PC-9 (cell line): Measurements from ENCODE around the gene SMIM3. TPM values are rescaled to one million over a fixed set of nuclear protein-coding genes. Genes with fewer than 3 reads are reported as not detected.

Experiments used
- BruUV-seq: library from RNA; stranded (reverse); fragments of 400-500 nt; replicated peaks from 2 replicates; lab custom pipeline; 2021; lab: Mats Ljungman, UMichigan
- CTCF ChIA-PET: fragments of 300-600 bp; sonication (Branson Sonifier 250); formaldehyde crosslinking; loops from one replicate; lab custom pipeline; 2022; ENCODE audit warnings: antibody characterized with exemption; lab: Charles Lee
- POLR2A ChIA-PET: fragments of 300-600 bp; sonication (Branson Sonifier 250); formaldehyde crosslinking; loops from one replicate; lab custom pipeline; 2022; ENCODE audit warnings: antibody characterized with exemption; ENCODE audit not compliant: unreplicated experiment; lab: Charles Lee
- DNase-seq, 2 experiments: peaks; one replicate each; pipeline versions ENCODE4 v3.0.0 to v3.0.0-alpha.2; 2015 to 2022; ENCODE audit warnings: mixed read lengths in 1 of 2
- H2AFZ ChIP-seq: fragments of 200-600 bp; sonication (generic); 2 replicates; pipeline ENCODE4 v1.8.1; 2017; ENCODE audit warnings: antibody characterized with exemption
- H3F3A ChIP-seq: fragments of 200-600 bp; sonication (generic); 2 replicates; pipeline ENCODE4 v1.8.1; 2017; ENCODE audit warnings: antibody characterized with exemption, mild to moderate bottlenecking, low read depth; ENCODE audit not compliant: insufficient read depth
- H3K27ac ChIP-seq: fragments of 200-600 bp; sonication (generic); 2 replicates; pipeline ENCODE4 v1.6.1; 2016; ENCODE audit warnings: mixed run types
- H3K27me3 ChIP-seq: fragments of 200-600 bp; sonication (generic); 2 replicates; pipeline ENCODE4 v1.6.1; 2016; ENCODE audit warnings: low read depth, mixed run types; ENCODE audit not compliant: insufficient read depth
- H3K36me3 ChIP-seq: fragments of 200-600 bp; sonication (generic); 2 replicates; pipeline ENCODE4 v1.6.1; 2016; ENCODE audit warnings: low read depth, mixed run types
- H3K4me1 ChIP-seq: fragments of 200-600 bp; sonication (generic); replicated peaks from 2 replicates; pipeline ENCODE4 v1.6.1; 2016; ENCODE audit warnings: mixed run types; ENCODE audit not compliant: insufficient read depth
- H3K4me2 ChIP-seq: fragments of 200-600 bp; sonication (generic); 2 replicates; pipeline ENCODE4 v1.6.1; 2017; ENCODE audit warnings: mixed run types
- H3K4me3 ChIP-seq: fragments of 200-600 bp; sonication (generic); 2 replicates; pipeline ENCODE4 v1.6.1; 2016; ENCODE audit warnings: mixed run types
- H3K79me2 ChIP-seq: fragments of 200-600 bp; sonication (generic); 2 replicates; pipeline ENCODE4 v1.6.1; 2017; ENCODE audit warnings: low read depth, mixed run types
- H3K9me2 ChIP-seq: fragments of 200-600 bp; sonication (generic); 2 replicates; pipeline ENCODE4 v1.8.1; 2017; ENCODE audit warnings: mild to moderate bottlenecking; ENCODE audit not compliant: insufficient read depth
- H3K9me3 ChIP-seq: fragments of 200-600 bp; sonication (generic); 2 replicates; pipeline ENCODE4 v1.8.1; 2016; ENCODE audit warnings: low read depth; ENCODE audit not compliant: insufficient read depth
- H4K20me1 ChIP-seq: fragments of 200-600 bp; sonication (generic); 2 replicates; pipeline ENCODE4 v1.8.1; 2017; ENCODE audit not compliant: insufficient read depth
- EZH2 ChIP-seq: fragments of 200-600 bp; sonication (generic); IDR thresholded peaks from 2 replicates; pipeline ENCODE4 v1.8.0; 2017; ENCODE audit warnings: antibody characterized with exemption, low read depth
- intact Hi-C: fragments of 100-400 bp; cut with micrococcal nuclease; formaldehyde crosslinking; loops from one replicate; pipeline ENCODE4 v1.10.0; 2022; ENCODE audit not compliant: unreplicated experiment
- total RNA-seq: library from RNA; stranded (reverse); gene quantifications from 2 replicates; pipeline ENCODE4 v1.2.3, GENCODE V29; 2021
- TF ChIP-seq, protein P1 (sequence below): fragments of 200-600 bp; sonication (generic); conservative IDR thresholded peaks from 2 replicates; pipeline ENCODE4 v1.6.1; 2017; ENCODE audit warnings: mixed run types, antibody characterized with exemption, mild to moderate bottlenecking, moderate library complexity

The SMIM3 gene
- total RNA-seq, 1 experiment from 2014 or later, result 12.1 TPM

DNA sequence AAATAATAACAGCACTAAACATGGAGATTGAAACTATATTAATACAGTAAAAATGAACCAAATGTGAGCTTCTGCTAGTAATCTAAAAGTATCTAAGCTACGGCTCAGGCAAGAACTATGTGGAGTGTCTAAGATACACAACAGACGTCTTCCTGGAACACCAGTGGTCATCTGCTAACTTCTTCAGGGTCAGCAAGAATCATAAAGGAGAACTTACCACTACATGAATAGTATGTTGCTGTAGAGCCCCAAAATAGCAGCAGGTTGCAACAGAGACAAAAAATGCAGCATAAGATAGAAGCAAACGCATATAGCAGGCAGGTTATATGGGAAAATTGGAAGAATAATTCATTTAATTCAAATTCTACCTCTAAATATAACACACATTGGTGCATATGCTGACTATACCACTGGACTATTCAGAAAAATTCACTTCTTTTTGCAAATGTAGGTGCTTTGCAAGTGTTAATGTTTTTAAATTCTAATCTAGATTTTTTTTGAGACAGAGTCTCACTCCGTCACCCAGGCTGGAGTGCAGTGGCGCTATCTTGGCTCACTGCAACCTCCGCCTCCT, 46.8 kb upstream of the SMIM3 start:
- Histone ChIP-seq H3K27ac (no peak overlapping the region), H3K4me3 (no peak overlapping the region), H3K9me2 (no peaks in the 10 kb centered on the region), H2AFZ (no peak overlapping the region), H3K4me2 (no peak overlapping the region), H3F3A (no peaks in the 10 kb centered on the region), H3K36me3 (peaks cover 47% of the 10 kb centered on the region), H4K20me1 (no peaks in the 10 kb centered on the region; the same call in 1 of the 2 replicates), H3K9me3 (no peaks in the 10 kb centered on the region), H3K27me3 (no peaks in the 10 kb centered on the region), H3K4me1 (no peaks in the 10 kb centered on the region), H3K79me2 (peaks cover 17% of the 10 kb centered on the region; the same call in 1 of the 2 replicates)
- CTCF ChIA-PET, result no interaction called here
- intact Hi-C loops, result no loop called here
- POLR2A ChIA-PET, result no interaction called here
- no TSS peak for BruUV-seq
- TF ChIP-seq, protein P1, sequence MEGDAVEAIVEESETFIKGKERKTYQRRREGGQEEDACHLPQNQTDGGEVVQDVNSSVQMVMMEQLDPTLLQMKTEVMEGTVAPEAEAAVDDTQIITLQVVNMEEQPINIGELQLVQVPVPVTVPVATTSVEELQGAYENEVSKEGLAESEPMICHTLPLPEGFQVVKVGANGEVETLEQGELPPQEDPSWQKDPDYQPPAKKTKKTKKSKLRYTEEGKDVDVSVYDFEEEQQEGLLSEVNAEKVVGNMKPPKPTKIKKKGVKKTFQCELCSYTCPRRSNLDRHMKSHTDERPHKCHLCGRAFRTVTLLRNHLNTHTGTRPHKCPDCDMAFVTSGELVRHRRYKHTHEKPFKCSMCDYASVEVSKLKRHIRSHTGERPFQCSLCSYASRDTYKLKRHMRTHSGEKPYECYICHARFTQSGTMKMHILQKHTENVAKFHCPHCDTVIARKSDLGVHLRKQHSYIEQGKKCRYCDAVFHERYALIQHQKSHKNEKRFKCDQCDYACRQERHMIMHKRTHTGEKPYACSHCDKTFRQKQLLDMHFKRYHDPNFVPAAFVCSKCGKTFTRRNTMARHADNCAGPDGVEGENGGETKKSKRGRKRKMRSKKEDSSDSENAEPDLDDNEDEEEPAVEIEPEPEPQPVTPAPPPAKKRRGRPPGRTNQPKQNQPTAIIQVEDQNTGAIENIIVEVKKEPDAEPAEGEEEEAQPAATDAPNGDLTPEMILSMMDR, result no peak
- TF ChIP-seq EZH2, result no peak
- DNase-seq, result no peak

DNA sequence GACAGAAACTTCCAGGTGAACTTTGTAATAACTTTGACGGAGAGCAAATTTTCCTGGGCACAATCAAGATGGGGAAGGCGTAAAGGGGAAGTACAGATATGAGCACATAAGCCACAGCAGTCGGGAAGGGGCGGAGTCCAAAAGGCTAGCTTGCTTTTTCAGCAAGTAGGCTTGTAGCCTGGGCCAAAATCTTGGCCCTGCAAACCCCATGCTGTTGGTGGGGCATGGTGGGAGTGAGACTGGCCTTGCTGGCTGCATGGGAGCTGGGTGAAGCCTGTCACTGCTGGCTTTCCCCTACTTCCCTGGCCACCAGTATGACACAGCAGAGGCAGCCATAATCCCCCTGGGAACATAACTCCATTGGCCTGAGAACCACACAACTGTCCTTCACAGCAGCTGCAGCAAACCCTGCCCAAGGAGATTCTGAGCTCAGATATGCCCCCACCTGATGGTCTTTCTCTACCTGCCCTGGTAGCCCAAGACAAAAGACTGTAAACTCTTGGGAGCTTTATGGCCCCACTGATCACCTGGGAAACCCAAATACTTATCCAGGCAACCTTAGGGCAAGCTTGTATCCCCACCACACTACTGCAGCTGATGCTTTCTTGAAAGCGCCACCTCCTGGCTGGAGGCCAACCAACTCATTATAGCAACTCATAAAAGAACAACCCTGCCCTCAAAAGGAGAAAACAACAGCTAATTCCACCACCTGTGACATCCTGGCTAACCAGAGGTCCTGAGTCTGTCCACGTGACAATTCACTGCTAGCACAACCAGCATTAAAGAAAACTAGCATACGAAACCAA, 43.8 kb upstream of the SMIM3 start:
- Histone ChIP-seq H3K27me3 (no peaks in the 10 kb centered on the region), H3K9me3 (no peaks in the 10 kb centered on the region; the same call in 1 of the 2 replicates), H3K9me2 (no peaks in the 10 kb centered on the region), H3K4me1 (no peaks in the 10 kb centered on the region), H3K4me3 (no peak overlapping the region), H3F3A (no peaks in the 10 kb centered on the region), H3K27ac (no peak overlapping the region), H3K4me2 (no peak overlapping the region), H4K20me1 (no peaks in the 10 kb centered on the region), H3K36me3 (peaks cover 39% of the 10 kb centered on the region), H3K79me2 (peaks cover 28% of the 10 kb centered on the region), H2AFZ (no peak overlapping the region)
- BruUV-seq, result no TSS peak
- no peak for DNase-seq
- ChIA-PET CTCF (no interaction called here), POLR2A (interaction anchor here (0.6 kb wide), 1 partner anchor 49 kb away, joined by 18 read pairs; no protein-coding TSS in a partner anchor)
- no peak for TF ChIP-seq EZH2
- TF ChIP-seq, protein P1, result no peak
- intact Hi-C loops, result no loop called here

DNA sequence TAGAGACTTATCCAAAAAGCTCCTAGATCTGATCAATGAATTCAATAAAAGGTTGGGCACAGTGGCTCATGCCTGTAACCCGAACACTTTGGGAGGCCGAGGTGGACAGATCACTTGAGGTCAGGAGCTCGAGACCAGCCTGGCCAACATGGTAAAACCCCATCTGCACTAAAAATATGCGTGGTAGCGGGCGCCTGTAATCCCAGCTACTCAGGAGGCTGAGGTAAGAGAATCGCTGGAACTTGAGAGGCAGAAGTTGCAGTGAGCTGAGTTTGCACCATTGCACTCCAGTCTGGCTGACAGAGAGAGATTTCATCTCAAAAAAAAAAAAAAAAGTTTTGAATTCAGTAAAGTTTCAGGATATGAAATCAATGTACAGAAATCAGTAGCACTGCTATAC, 39.7 kb upstream of the SMIM3 start:
- Histone ChIP-seq H3K4me2 (no peak overlapping the region), H3K79me2 (peaks cover 28% of the 10 kb centered on the region), H3K36me3 (peaks cover 8% of the 10 kb centered on the region; the same call in 1 of the 2 replicates), H3F3A (no peaks in the 10 kb centered on the region), H3K4me3 (no peak overlapping the region), H4K20me1 (0 out of 2 replicates have a peak, but pooled peaks cover 3% of the 10 kb centered on the region), H3K9me2 (no peaks in the 10 kb centered on the region), H3K9me3 (no peaks in the 10 kb centered on the region; the same call in 1 of the 2 replicates), H2AFZ (no peak overlapping the region), H3K27ac (no peak overlapping the region), H3K27me3 (no peaks in the 10 kb centered on the region), H3K4me1 (no peaks in the 10 kb centered on the region)
- DNase-seq, result no peak
- ChIA-PET POLR2A (no interaction called here), CTCF (no interaction called here)
- intact Hi-C loops, result no loop called here
- no TSS peak for BruUV-seq
- no peak for TF ChIP-seq EZH2
- TF ChIP-seq, protein P1, result no peak
